Stimulated activated naive B cell treated with anti-CD40 and anti-IgM and Interleukin-4, amounts not matched to agents 10 μg/mL and 1 μg/mL and 100 μg/mL, for 72 hours (primary cell): ENCODE measurements around the gene ATP5PO.
"Not testable (repeated sequence)": the region's sequence is repeated elsewhere in the genome, so short reads cannot be mapped to it uniquely, and the experiment has no call there.

ENCODE experiments used
- ATAC-seq, 2 donors: fragments of 150-1000 bp; cut with Tn5 transposase; replicated peaks; 2 replicates each; pipeline ENCODE4 v1.10.0; 2021; ENCODE audit warnings: moderate library complexity in 1 of 2
- DNase-seq: peaks from one replicate; pipeline ENCODE4 v3.0.0; 2021
- H3K27ac Mint-ChIP-seq: one replicate; pipeline ENCODE4 v1.8.0; 2022; ENCODE audit warnings: mild to moderate bottlenecking, mixed read lengths
- H3K27me3 Mint-ChIP-seq, 2 donors: one replicate each; pipeline ENCODE4 v1.8.0; 2022; ENCODE audit warnings: mixed read lengths in 2 of 2
- H3K36me3 Mint-ChIP-seq, 2 donors: one replicate each; pipeline ENCODE4 v1.8.0; 2022; ENCODE audit warnings: mixed read lengths in 2 of 2, mild to moderate bottlenecking in 1 of 2
- H3K4me1 Mint-ChIP-seq, 2 donors: one replicate each; pipeline ENCODE4 v1.8.0; 2022; ENCODE audit warnings: mixed read lengths in 2 of 2, mild to moderate bottlenecking in 1 of 2
- H3K4me3 Mint-ChIP-seq, 2 donors: one replicate each; pipeline ENCODE4 v1.8.0; 2022; ENCODE audit warnings: mild to moderate bottlenecking in 2 of 2, mixed read lengths in 2 of 2, moderate library complexity in 1 of 2
- H3K9me3 Mint-ChIP-seq, 2 donors: one replicate each; pipeline ENCODE4 v1.8.0; 2022; ENCODE audit warnings: mixed read lengths in 2 of 2, mild to moderate bottlenecking in 1 of 2

The ATP5PO gene

GRCh38 chr21:33881689-33882440 lies 33.7 kb downstream of the ATP5PO start:
- H3K9me3 Mint-ChIP-seq: no peaks in the 10 kb centered on the region
- no peak overlapping the region for H3K27ac Mint-ChIP-seq
- no peaks in the 10 kb centered on the region for H3K4me1 Mint-ChIP-seq
- DNase-seq (no peak), ATAC-seq (no peak)
- no peak overlapping the region for H3K4me3 Mint-ChIP-seq
- H3K27me3 Mint-ChIP-seq: peaks cover 18 to 25% of the 10 kb centered on the region in 2 donors
- H3K36me3 Mint-ChIP-seq: no peaks in the 10 kb centered on the region

- peaks cover 18 to 25% of the 10 kb centered on the region in 2 donors for H3K27me3 Mint-ChIP-seq
- no peaks in the 10 kb centered on the region for H3K9me3 Mint-ChIP-seq
- no peak overlapping the region for H3K4me3 Mint-ChIP-seq
- ATAC-seq (no peak), DNase-seq (no peak)
- no peaks in the 10 kb centered on the region for H3K36me3 Mint-ChIP-seq
- H3K4me1 Mint-ChIP-seq: no peaks in the 10 kb centered on the region
- H3K27ac Mint-ChIP-seq: no peak overlapping the region
These were observed 35.0 kb downstream of the ATP5PO start for GRCh38 chr21:33880626-33881025.

- Mint-ChIP-seq H3K27ac (peak overlapping the region; percentile 37), H3K4me3 (no peak overlapping the region), H3K36me3 (no peaks in the 10 kb centered on the region), H3K4me1 (no peaks in the 10 kb centered on the region), H3K27me3 (peaks cover 10 to 12% of the 10 kb centered on the region in 2 donors), H3K9me3 (no peaks in the 10 kb centered on the region)
- no peak for DNase-seq
- ATAC-seq: no peak
These were observed 36.8 kb downstream of the ATP5PO start for GRCh38 chr21:33878824-33879223.

GRCh38 chr21:33875026-33875695 lies 40.4 kb downstream of the ATP5PO start:
- no peak overlapping the region for H3K4me3 Mint-ChIP-seq
- no peak overlapping the region for H3K27ac Mint-ChIP-seq
- H3K4me1 Mint-ChIP-seq: no peaks in the 10 kb centered on the region
- DNase-seq (no peak), ATAC-seq (no peak)
- H3K9me3 Mint-ChIP-seq: no peaks in the 10 kb centered on the region
- peaks cover 10 to 12% of the 10 kb centered on the region in 2 donors for H3K27me3 Mint-ChIP-seq
- no peaks in the 10 kb centered on the region for H3K36me3 Mint-ChIP-seq

GRCh38 chr21:33874161-33874560 lies 41.4 kb downstream of the ATP5PO start:
- no peak overlapping the region for H3K4me3 Mint-ChIP-seq
- H3K27ac Mint-ChIP-seq: no peak overlapping the region
- ATAC-seq (no peak), DNase-seq (no peak)
- no peaks in the 10 kb centered on the region for H3K9me3 Mint-ChIP-seq
- no peaks in the 10 kb centered on the region for H3K4me1 Mint-ChIP-seq
- peaks cover 10 to 12% of the 10 kb centered on the region in 2 donors for H3K27me3 Mint-ChIP-seq
- H3K36me3 Mint-ChIP-seq: no peaks in the 10 kb centered on the region

GRCh38 chr21:33872881-33873515 lies 42.6 kb downstream of the ATP5PO start:
- Mint-ChIP-seq H3K4me1 (no peaks in the 10 kb centered on the region), H3K27ac (no peak overlapping the region), H3K27me3 (peaks cover 6% of the 10 kb centered on the region in 2 donors), H3K36me3 (no peaks in the 10 kb centered on the region), H3K9me3 (no peaks in the 10 kb centered on the region), H3K4me3 (no peak overlapping the region)
- DNase-seq (no peak), ATAC-seq (no peak)

- H3K4me1 Mint-ChIP-seq: no peaks in the 10 kb centered on the region
- H3K36me3 Mint-ChIP-seq: no peaks in the 10 kb centered on the region
- ATAC-seq (no peak), DNase-seq (no peak)
- no peaks in the 10 kb centered on the region for H3K9me3 Mint-ChIP-seq
- H3K27ac Mint-ChIP-seq: no peak overlapping the region
- H3K4me3 Mint-ChIP-seq: no peak overlapping the region
- H3K27me3 Mint-ChIP-seq: peaks cover 0 to under 1% of the 10 kb centered on the region in 2 donors
These were observed 44.4 kb downstream of the ATP5PO start for GRCh38 chr21:33871171-33871570.

- no peaks in the 10 kb centered on the region for H3K4me1 Mint-ChIP-seq
- H3K36me3 Mint-ChIP-seq: no peaks in the 10 kb centered on the region
- peaks cover 0 to 5% of the 10 kb centered on the region in 2 donors for H3K27me3 Mint-ChIP-seq
- DNase-seq (no peak), ATAC-seq (no peak)
- no peaks in the 10 kb centered on the region for H3K9me3 Mint-ChIP-seq
- H3K4me3 Mint-ChIP-seq: no peak overlapping the region
- H3K27ac Mint-ChIP-seq: no peak overlapping the region
These were observed 44.8 kb downstream of the ATP5PO start for GRCh38 chr21:33870768-33871167.

GRCh38 chr21:33869873-33870272 lies 45.7 kb downstream of the ATP5PO start:
- Mint-ChIP-seq H3K27me3 (peaks cover 0 to 5% of the 10 kb centered on the region in 2 donors), H3K27ac (no peak overlapping the region), H3K9me3 (no peaks in the 10 kb centered on the region), H3K4me1 (no peaks in the 10 kb centered on the region), H3K36me3 (no peaks in the 10 kb centered on the region), H3K4me3 (no peak overlapping the region)
- DNase-seq (no peak), ATAC-seq (no peak)

GRCh38 chr21:33867868-33868267 lies 47.7 kb downstream of the ATP5PO start:
- H3K9me3 Mint-ChIP-seq, ATAC-seq, H3K36me3 Mint-ChIP-seq, H3K27me3 Mint-ChIP-seq, H3K27ac Mint-ChIP-seq, DNase-seq, H3K4me1 Mint-ChIP-seq: not testable (repeated sequence)
- peak overlapping the region; percentile 36 to 57 for H3K4me3 Mint-ChIP-seq

- peaks cover 0 to 5% of the 10 kb centered on the region in 2 donors for H3K27me3 Mint-ChIP-seq
- H3K27ac Mint-ChIP-seq: no peak overlapping the region
- H3K9me3 Mint-ChIP-seq: no peaks in the 10 kb centered on the region
- ATAC-seq (no peak), DNase-seq (no peak)
- no peak overlapping the region for H3K4me3 Mint-ChIP-seq
- no peaks in the 10 kb centered on the region for H3K36me3 Mint-ChIP-seq
- no peaks in the 10 kb centered on the region for H3K4me1 Mint-ChIP-seq
These were observed 48.8 kb downstream of the ATP5PO start for GRCh38 chr21:33866826-33867225.

- ATAC-seq (no peak), DNase-seq (no peak)
- no peaks in the 10 kb centered on the region for H3K4me1 Mint-ChIP-seq
- no peaks in the 10 kb centered on the region for H3K9me3 Mint-ChIP-seq
- H3K36me3 Mint-ChIP-seq: no peaks in the 10 kb centered on the region
- H3K27ac Mint-ChIP-seq: no peak overlapping the region
- peaks cover 0 to 5% of the 10 kb centered on the region in 2 donors for H3K27me3 Mint-ChIP-seq
- H3K4me3 Mint-ChIP-seq: no peak overlapping the region
These were observed 49.5 kb downstream of the ATP5PO start for GRCh38 chr21:33865996-33866575.

GRCh38 chr21:33865176-33865575 lies 50.4 kb downstream of the ATP5PO start:
- no peak overlapping the region for H3K27ac Mint-ChIP-seq
- H3K4me1 Mint-ChIP-seq: no peaks in the 10 kb centered on the region
- H3K9me3 Mint-ChIP-seq: no peaks in the 10 kb centered on the region
- no peaks in the 10 kb centered on the region for H3K36me3 Mint-ChIP-seq
- ATAC-seq (no peak), DNase-seq (no peak)
- peaks cover 0 to 5% of the 10 kb centered on the region in 2 donors for H3K27me3 Mint-ChIP-seq
- no peak overlapping the region for H3K4me3 Mint-ChIP-seq

GRCh38 chr21:33864150-33864549 lies 51.5 kb downstream of the ATP5PO start:
- no peak for ATAC-seq
- no peaks in the 10 kb centered on the region for H3K4me1 Mint-ChIP-seq
- H3K36me3 Mint-ChIP-seq: no peaks in the 10 kb centered on the region
- H3K27me3 Mint-ChIP-seq: peaks cover 0 to 5% of the 10 kb centered on the region in 2 donors
- H3K9me3 Mint-ChIP-seq: no peaks in the 10 kb centered on the region
- DNase-seq: no peak
- no peak overlapping the region for H3K4me3 Mint-ChIP-seq
- no peak overlapping the region for H3K27ac Mint-ChIP-seq
